ENCODE data around the gene PCSK9.

PCSK9 gene

GRCh38 chr1:55074455-55074854 is 35.1 kb downstream of the PCSK9 start:
- Histone ChIP-seq H3K4me2 (no peak overlapping the region), H3K36me3 (peaks cover 99 to 100% (median 100%) of the 10 kb centered on the region in 11 experiments), H3K4me1 (no peaks in the 10 kb centered on the region), H4K20me1 (peaks cover 0 to 7% (median 0%) of the 10 kb centered on the region in 11 experiments; a peak in 4 of 22 replicates), H3K9ac (no peak overlapping the region), H3K4me3 (no peak overlapping the region), H3K27ac (no peak overlapping the region), H3K9me3 (replicated peaks in 1 of 11) (no peaks in the 10 kb centered on the region), H3K27me3 (no peaks in the 10 kb centered on the region)
- no peak for TF ChIP-seq Cebpa-rat (IDR thresholded peaks at IDR 0.05)

GRCh38 chr1:55076356-55076755 is 37.0 kb downstream of the PCSK9 start:
- Histone ChIP-seq H4K20me1 (peaks cover 0 to 7% (median 0%) of the 10 kb centered on the region in 11 experiments; a peak in 2 of 22 replicates), H3K36me3 (peaks cover 99 to 100% (median 100%) of the 10 kb centered on the region in 11 experiments), H3K9ac (no peak overlapping the region), H3K4me1 (no peaks in the 10 kb centered on the region), H3K4me2 (no peak overlapping the region), H3K27me3 (no peaks in the 10 kb centered on the region), H3K9me3 (replicated peaks in 1 of 11) (no peaks in the 10 kb centered on the region), H3K4me3 (no peak overlapping the region), H3K27ac (no peak overlapping the region)
- no peak for TF ChIP-seq Cebpa-rat (IDR thresholded peaks at IDR 0.05)

GRCh38 chr1:55078470-55078869 is 39.1 kb downstream of the PCSK9 start:
- Histone ChIP-seq H3K27me3 (no peaks in the 10 kb centered on the region), H4K20me1 (peaks cover 0 to 4% (median 0%) of the 10 kb centered on the region in 11 experiments; a peak in 3 of 22 replicates), H3K9ac (no peak overlapping the region), H3K36me3 (peaks cover 99 to 100% (median 100%) of the 10 kb centered on the region in 11 experiments), H3K27ac (no peak overlapping the region), H3K4me3 (no peak overlapping the region), H3K9me3 (replicated peaks in 1 of 11) (no peaks in the 10 kb centered on the region), H3K4me1 (no peaks in the 10 kb centered on the region), H3K4me2 (no peak overlapping the region)
- no peak for TF ChIP-seq Cebpa-rat (IDR thresholded peaks at IDR 0.05)

- Histone ChIP-seq H3K4me1 (0 out of 20 replicates have a peak, but pooled peaks cover 0 to 7% (median 0%) of the 10 kb centered on the region in 10 experiments), H3K4me3 (no peak overlapping the region), H3K36me3 (peaks cover 98 to 100% (median 100%) of the 10 kb centered on the region in 11 experiments), H3K9ac (no peak overlapping the region), H3K4me2 (no peak overlapping the region), H3K27ac (no peak overlapping the region), H4K20me1 (peaks cover 0 to 4% (median 0%) of the 10 kb centered on the region in 11 experiments; a peak in 4 of 22 replicates), H3K9me3 (replicated peaks in 1 of 11) (no peaks in the 10 kb centered on the region), H3K27me3 (no peaks in the 10 kb centered on the region)
- no peak for TF ChIP-seq Cebpa-rat (IDR thresholded peaks at IDR 0.05)
Observed at GRCh38 chr1:55079651-55080050, 40.3 kb downstream of the PCSK9 start.

- 0 out of 20 replicates have a peak, but pooled peaks cover 0 to 9% (median 0%) of the 10 kb centered on the region in 10 experiments for H3K4me1 ChIP-seq
- peaks cover 98 to 100% (median 100%) of the 10 kb centered on the region in 11 experiments for H3K36me3 ChIP-seq
- H4K20me1 ChIP-seq = peaks cover 0 to 4% (median 0%) of the 10 kb centered on the region in 11 experiments; a peak in 4 of 22 replicates
- no peak overlapping the region for H3K4me2 ChIP-seq
- no peak overlapping the region for H3K4me3 ChIP-seq
- no peak overlapping the region for H3K27ac ChIP-seq
- no peak overlapping the region for H3K9ac ChIP-seq
- H3K9me3 ChIP-seq (replicated peaks in 1 of 11) = no peaks in the 10 kb centered on the region
- H3K27me3 ChIP-seq = no peaks in the 10 kb centered on the region
- TF ChIP-seq Cebpa-rat (IDR thresholded peaks at IDR 0.05) = no peak
Observed at GRCh38 chr1:55081188-55081904, 42.0 kb downstream of the PCSK9 start.

- H3K27me3 ChIP-seq = no peaks in the 10 kb centered on the region
- peaks cover 97 to 100% (median 99%) of the 10 kb centered on the region in 11 experiments for H3K36me3 ChIP-seq
- H3K4me3 ChIP-seq = no peak overlapping the region
- 0 out of 20 replicates have a peak, but pooled peaks cover 0 to 9% (median 0%) of the 10 kb centered on the region in 10 experiments for H3K4me1 ChIP-seq
- TF ChIP-seq Cebpa-rat (IDR thresholded peaks at IDR 0.05) = no peak
- H4K20me1 ChIP-seq = peaks cover 0 to 4% (median 0%) of the 10 kb centered on the region in 11 experiments; a peak in 4 of 22 replicates
- no peak overlapping the region for H3K9ac ChIP-seq
- no peak overlapping the region for H3K4me2 ChIP-seq
- no peak overlapping the region for H3K27ac ChIP-seq
- no peaks in the 10 kb centered on the region for H3K9me3 ChIP-seq (replicated peaks in 1 of 11)
Observed at GRCh38 chr1:55081905-55082296, 42.6 kb downstream of the PCSK9 start.

- Histone ChIP-seq H3K9ac (no peak overlapping the region), H3K27ac (no peak overlapping the region), H3K27me3 (no peaks in the 10 kb centered on the region), H4K20me1 (peaks cover 2 to 19% (median 9%) of the 10 kb centered on the region in 11 experiments; a peak in 10 of 22 replicates), H3K9me3 (replicated peaks in 1 of 11) (no peaks in the 10 kb centered on the region), H3K4me2 (no peak overlapping the region), H3K36me3 (peaks cover 91 to 99% (median 96%) of the 10 kb centered on the region in 11 experiments), H3K4me1 (peaks cover 10 to 22% (median 17%) of the 10 kb centered on the region in 10 experiments; a peak in 18 of 20 replicates), H3K4me3 (no peak overlapping the region)
- TF ChIP-seq Cebpa-rat (IDR thresholded peaks at IDR 0.05) = no peak
Observed at GRCh38 chr1:55084257-55084656, 44.9 kb downstream of the PCSK9 start.

- H3K36me3 ChIP-seq = peaks cover 89 to 98% (median 96%) of the 10 kb centered on the region in 11 experiments
- no peaks in the 10 kb centered on the region for H3K9me3 ChIP-seq (replicated peaks in 1 of 11)
Observed at GRCh38 chr1:55087439-55087838, 48.1 kb downstream of the PCSK9 start.

GRCh38 chr1:55088413-55088812 is 49.1 kb downstream of the PCSK9 start:
- Histone ChIP-seq H3K9ac (0 out of 22 replicates have a peak overlapping the region, but pooled peaks of 2 of the 11 experiments have one; percentile 3 to 7), H4K20me1 (peaks cover 0 to 33% (median 11%) of the 10 kb centered on the region in 11 experiments; a peak in 10 of 22 replicates), H3K27me3 (no peaks in the 10 kb centered on the region), H3K27ac (peak overlapping the region in 4 of 11 experiments; percentile 7 to 41 (median 17); a peak in 3 of 22 replicates), H3K9me3 (replicated peaks in 1 of 11) (no peaks in the 10 kb centered on the region), H3K4me1 (peaks cover 10 to 24% (median 21%) of the 10 kb centered on the region in 10 experiments; a peak in 18 of 20 replicates), H3K36me3 (peaks cover 89 to 98% (median 95%) of the 10 kb centered on the region in 11 experiments), H3K4me3 (no peak overlapping the region), H3K4me2 (peak overlapping the region; percentile 25 to 74 (median 53); a peak in 21 of 22 replicates)
- TF ChIP-seq Cebpa-rat (IDR thresholded peaks at IDR 0.05) = no peak

More at GRCh38 chr1:55087439-55087838, 48.1 kb downstream of the PCSK9 start:
- H3K4me2 ChIP-seq = peak overlapping the region in 3 of 11 experiments; percentile 49 to 64 (median 53); a peak in 3 of 22 replicates
- peaks cover 2 to 33% (median 11%) of the 10 kb centered on the region in 11 experiments; a peak in 11 of 22 replicates for H4K20me1 ChIP-seq
- H3K4me1 ChIP-seq = peaks cover 10 to 24% (median 21%) of the 10 kb centered on the region in 10 experiments; a peak in 18 of 20 replicates
- no peak for TF ChIP-seq Cebpa-rat (IDR thresholded peaks at IDR 0.05)
- no peaks in the 10 kb centered on the region for H3K27me3 ChIP-seq
- no peak overlapping the region for H3K4me3 ChIP-seq
- H3K27ac ChIP-seq = peak overlapping the region in 2 of 11 experiments; percentile 11 to 23; a peak in 2 of 22 replicates
- no peak overlapping the region for H3K9ac ChIP-seq
